Ishikawa (cell line): ENCODE measurements around the gene CEND1.

Source experiments
- CEBPB ChIP-seq: IDR thresholded peaks from 2 replicates; pipeline ENCODE4 v1.6.1; 2012
- EGR1 ChIP-seq: IDR thresholded peaks from 2 replicates; pipeline ENCODE4 v1.6.1; 2012
- FOXM1 ChIP-seq: IDR thresholded peaks from 2 replicates; pipeline ENCODE4 v1.6.1; 2012; ENCODE audit warnings: low read depth, borderline replicate concordance
- NFIC ChIP-seq: IDR thresholded peaks from 2 replicates; pipeline ENCODE4 v1.6.1; 2012
- TAF1 ChIP-seq: IDR thresholded peaks from 2 replicates; pipeline ENCODE4 v1.6.1; 2012; ENCODE audit warnings: low read depth, mild to moderate bottlenecking
- TCF12 ChIP-seq: IDR thresholded peaks from 2 replicates; pipeline ENCODE4 v1.6.1; 2012; ENCODE audit warnings: low read depth
- ZBTB7A ChIP-seq: IDR thresholded peaks from 2 replicates; pipeline ENCODE4 v1.6.1; 2012; ENCODE audit warnings: low read depth
- TF ChIP-seq, protein P1 (sequence below): IDR thresholded peaks from 2 replicates; pipeline ENCODE4 v1.6.1; 2012

DNA sequence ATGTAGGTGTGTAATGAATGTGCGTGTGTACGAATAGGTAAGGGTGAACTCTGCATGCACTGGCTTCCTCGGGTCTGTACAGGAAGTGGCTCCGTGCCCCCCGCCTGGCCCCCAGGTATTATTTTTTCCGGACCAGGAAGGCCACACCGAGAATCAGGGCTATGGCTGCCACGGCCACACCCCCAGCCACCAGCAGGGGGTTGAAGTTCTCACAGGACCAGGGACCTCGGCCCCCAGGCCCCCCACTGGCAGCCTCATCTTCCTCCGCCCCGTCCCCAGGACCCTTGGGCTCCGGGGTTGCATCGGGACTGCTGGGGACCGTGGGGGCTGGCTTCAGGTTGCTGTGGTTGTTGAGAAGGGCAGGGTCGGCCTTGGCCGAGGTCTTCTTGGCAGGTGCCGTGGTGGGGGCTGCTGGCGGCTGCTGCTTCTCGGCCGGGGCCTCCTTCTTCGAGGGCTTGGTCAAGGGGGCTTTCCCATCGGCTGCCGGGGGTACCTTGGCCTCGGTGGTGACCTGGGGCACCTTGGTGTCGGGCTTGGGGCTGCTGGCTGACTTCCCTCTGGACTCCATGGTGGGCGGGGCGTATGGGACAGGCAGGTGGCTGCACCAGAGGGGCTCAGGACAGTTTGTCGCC, 1.8 kb downstream of the CEND1 start:
- TF ChIP-seq TAF1, result no peak
- TF ChIP-seq CEBPB, result no peak
- TF ChIP-seq NFIC, result no peak
- TF ChIP-seq FOXM1, result no peak
- TF ChIP-seq TCF12, result no peak
- TF ChIP-seq ZBTB7A, result no peak
- TF ChIP-seq, protein P1, sequence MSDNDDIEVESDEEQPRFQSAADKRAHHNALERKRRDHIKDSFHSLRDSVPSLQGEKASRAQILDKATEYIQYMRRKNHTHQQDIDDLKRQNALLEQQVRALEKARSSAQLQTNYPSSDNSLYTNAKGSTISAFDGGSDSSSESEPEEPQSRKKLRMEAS, result no peak
- TF ChIP-seq EGR1, result no peak
